ENCODE results near the gene UNG.

Gene UNG

DNA sequence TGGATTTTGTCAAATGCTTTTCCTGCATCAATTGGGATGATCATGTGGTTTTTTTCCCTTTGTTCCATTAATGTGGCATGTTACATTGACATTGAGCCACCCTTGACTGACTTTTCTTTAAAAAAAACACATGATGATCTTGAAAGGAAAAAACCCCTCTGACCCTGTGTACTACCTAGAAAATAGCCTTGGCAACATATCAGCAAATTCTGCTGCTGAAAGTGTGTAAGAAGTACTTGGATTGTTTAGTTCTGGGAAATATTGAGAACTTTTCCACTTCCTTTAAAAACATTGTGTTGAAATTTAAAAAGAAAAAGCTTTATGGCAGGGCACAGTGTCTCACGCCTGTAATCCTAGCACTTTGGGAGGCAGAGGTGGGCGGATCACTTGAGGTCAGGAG, 39.7 kb downstream of the UNG start:
- TF ChIP-seq EZH2 (IDR thresholded peaks at IDR 0.05; ENCODE audit: borderline replicate concordance, low read depth, low read length, severe bottlenecking), result no peak
- TF ChIP-seq, protein P1, sequence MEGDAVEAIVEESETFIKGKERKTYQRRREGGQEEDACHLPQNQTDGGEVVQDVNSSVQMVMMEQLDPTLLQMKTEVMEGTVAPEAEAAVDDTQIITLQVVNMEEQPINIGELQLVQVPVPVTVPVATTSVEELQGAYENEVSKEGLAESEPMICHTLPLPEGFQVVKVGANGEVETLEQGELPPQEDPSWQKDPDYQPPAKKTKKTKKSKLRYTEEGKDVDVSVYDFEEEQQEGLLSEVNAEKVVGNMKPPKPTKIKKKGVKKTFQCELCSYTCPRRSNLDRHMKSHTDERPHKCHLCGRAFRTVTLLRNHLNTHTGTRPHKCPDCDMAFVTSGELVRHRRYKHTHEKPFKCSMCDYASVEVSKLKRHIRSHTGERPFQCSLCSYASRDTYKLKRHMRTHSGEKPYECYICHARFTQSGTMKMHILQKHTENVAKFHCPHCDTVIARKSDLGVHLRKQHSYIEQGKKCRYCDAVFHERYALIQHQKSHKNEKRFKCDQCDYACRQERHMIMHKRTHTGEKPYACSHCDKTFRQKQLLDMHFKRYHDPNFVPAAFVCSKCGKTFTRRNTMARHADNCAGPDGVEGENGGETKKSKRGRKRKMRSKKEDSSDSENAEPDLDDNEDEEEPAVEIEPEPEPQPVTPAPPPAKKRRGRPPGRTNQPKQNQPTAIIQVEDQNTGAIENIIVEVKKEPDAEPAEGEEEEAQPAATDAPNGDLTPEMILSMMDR (IDR thresholded peaks at IDR 0.05; ENCODE audit: borderline replicate concordance, extremely low read depth, low read length, poor library complexity, severe bottlenecking), result no peak
- no peaks in the 10 kb centered on the region for H3K79me2 ChIP-seq (ENCODE audit: insufficient read depth, low read length)
- no peak for DNase-seq
- no peak for ATAC-seq (ENCODE audit: insufficient read depth, low read depth)
- H3K36me3 ChIP-seq (ENCODE audit: insufficient read depth, low read length), result no peaks in the 10 kb centered on the region
- H3K27ac ChIP-seq (ENCODE audit: low read length), result no peak overlapping the region
- no peaks in the 10 kb centered on the region for H3K27me3 ChIP-seq (ENCODE audit: insufficient read depth, low read length, poor library complexity)
- H3K4me2 ChIP-seq (ENCODE audit: insufficient read depth, low read length), result no peak overlapping the region
- H4K20me1 ChIP-seq (ENCODE audit: insufficient read depth, low read length), result no peaks in the 10 kb centered on the region
- no peaks in the 10 kb centered on the region for H3K4me1 ChIP-seq (ENCODE audit: insufficient read depth, low read length)
- no peak overlapping the region for H3K4me3 ChIP-seq (ENCODE audit: low read depth in 1 of 2, low read length in 2 of 2)
- no peaks in the 10 kb centered on the region for H3K9me3 ChIP-seq (ENCODE audit: insufficient read depth, low read length, severe bottlenecking)
- no peak overlapping the region for H3K9ac ChIP-seq (ENCODE audit: low read depth, low read length)
- no peak overlapping the region for H2AFZ ChIP-seq (ENCODE audit: low read depth, low read length)

DNA sequence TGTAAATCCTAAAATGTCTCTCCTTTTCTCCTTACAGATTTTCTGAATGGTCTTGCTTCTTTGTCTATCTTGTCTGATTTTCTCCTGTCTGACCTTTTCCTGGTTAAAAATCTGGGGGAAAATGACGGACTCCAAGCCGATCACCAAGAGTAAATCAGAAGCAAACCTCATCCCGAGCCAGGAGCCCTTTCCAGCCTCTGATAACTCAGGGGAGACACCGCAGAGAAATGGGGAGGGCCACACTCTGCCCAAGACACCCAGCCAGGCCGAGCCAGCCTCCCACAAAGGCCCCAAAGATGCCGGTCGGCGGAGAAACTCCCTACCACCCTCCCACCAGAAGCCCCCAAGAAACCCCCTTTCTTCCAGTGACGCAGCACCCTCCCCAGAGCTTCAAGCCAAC, 42.0 kb downstream of the UNG start:
- Histone ChIP-seq H3K9me3 (ENCODE audit: insufficient read depth, low read length, severe bottlenecking) (no peaks in the 10 kb centered on the region), H3K4me3 (ENCODE audit: low read depth in 1 of 2, low read length in 2 of 2) (no peak overlapping the region), H3K27ac (ENCODE audit: low read length) (no peak overlapping the region), H3K36me3 (ENCODE audit: insufficient read depth, low read length) (no peaks in the 10 kb centered on the region), H3K79me2 (ENCODE audit: insufficient read depth, low read length) (no peaks in the 10 kb centered on the region), H3K4me2 (ENCODE audit: insufficient read depth, low read length) (no peak overlapping the region), H3K27me3 (ENCODE audit: insufficient read depth, low read length, poor library complexity) (no peaks in the 10 kb centered on the region), H2AFZ (ENCODE audit: low read depth, low read length) (no peak overlapping the region), H3K4me1 (ENCODE audit: insufficient read depth, low read length) (no peaks in the 10 kb centered on the region), H4K20me1 (ENCODE audit: insufficient read depth, low read length) (no peaks in the 10 kb centered on the region), H3K9ac (ENCODE audit: low read depth, low read length) (no peak overlapping the region)
- ATAC-seq (ENCODE audit: insufficient read depth, low read depth) (no peak), DNase-seq (no peak)
- no peak for TF ChIP-seq EZH2 (IDR thresholded peaks at IDR 0.05; ENCODE audit: borderline replicate concordance, low read depth, low read length, severe bottlenecking)
- TF ChIP-seq, protein P1 (IDR thresholded peaks at IDR 0.05; ENCODE audit: borderline replicate concordance, extremely low read depth, low read length, poor library complexity, severe bottlenecking), result no peak

DNA sequence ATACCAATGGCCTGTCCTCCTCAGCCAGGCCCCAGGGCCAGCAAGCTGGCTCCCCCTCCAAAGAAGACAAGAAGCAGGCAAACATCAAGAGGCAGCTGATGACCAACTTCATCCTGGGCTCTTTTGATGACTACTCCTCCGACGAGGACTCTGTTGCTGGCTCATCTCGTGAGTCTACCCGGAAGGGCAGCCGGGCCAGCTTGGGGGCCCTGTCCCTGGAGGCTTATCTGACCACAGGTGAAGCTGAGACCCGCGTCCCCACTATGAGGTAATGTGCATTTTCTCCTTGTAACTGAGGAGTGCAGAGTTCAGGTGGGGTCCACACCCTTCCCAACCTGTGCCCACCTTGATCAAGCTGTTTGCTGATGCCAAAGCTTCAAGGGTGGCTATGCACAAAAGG, 42.4 kb downstream of the UNG start:
- no peaks in the 10 kb centered on the region for H3K4me1 ChIP-seq (ENCODE audit: insufficient read depth, low read length)
- H3K9ac ChIP-seq (ENCODE audit: low read depth, low read length), result no peak overlapping the region
- no peak overlapping the region for H3K4me3 ChIP-seq (ENCODE audit: low read depth in 1 of 2, low read length in 2 of 2)
- ATAC-seq (ENCODE audit: insufficient read depth, low read depth) (no peak), DNase-seq (no peak)
- no peaks in the 10 kb centered on the region for H3K9me3 ChIP-seq (ENCODE audit: insufficient read depth, low read length, severe bottlenecking)
- no peaks in the 10 kb centered on the region for H3K27me3 ChIP-seq (ENCODE audit: insufficient read depth, low read length, poor library complexity)
- H3K79me2 ChIP-seq (ENCODE audit: insufficient read depth, low read length), result no peaks in the 10 kb centered on the region
- H3K36me3 ChIP-seq (ENCODE audit: insufficient read depth, low read length), result no peaks in the 10 kb centered on the region
- no peaks in the 10 kb centered on the region for H4K20me1 ChIP-seq (ENCODE audit: insufficient read depth, low read length)
- no peak for TF ChIP-seq EZH2 (IDR thresholded peaks at IDR 0.05; ENCODE audit: borderline replicate concordance, low read depth, low read length, severe bottlenecking)
- TF ChIP-seq, protein P1 (IDR thresholded peaks at IDR 0.05; ENCODE audit: borderline replicate concordance, extremely low read depth, low read length, poor library complexity, severe bottlenecking), result no peak
- H3K27ac ChIP-seq (ENCODE audit: low read length), result no peak overlapping the region
- H2AFZ ChIP-seq (ENCODE audit: low read depth, low read length), result no peak overlapping the region
- no peak overlapping the region for H3K4me2 ChIP-seq (ENCODE audit: insufficient read depth, low read length)

DNA sequence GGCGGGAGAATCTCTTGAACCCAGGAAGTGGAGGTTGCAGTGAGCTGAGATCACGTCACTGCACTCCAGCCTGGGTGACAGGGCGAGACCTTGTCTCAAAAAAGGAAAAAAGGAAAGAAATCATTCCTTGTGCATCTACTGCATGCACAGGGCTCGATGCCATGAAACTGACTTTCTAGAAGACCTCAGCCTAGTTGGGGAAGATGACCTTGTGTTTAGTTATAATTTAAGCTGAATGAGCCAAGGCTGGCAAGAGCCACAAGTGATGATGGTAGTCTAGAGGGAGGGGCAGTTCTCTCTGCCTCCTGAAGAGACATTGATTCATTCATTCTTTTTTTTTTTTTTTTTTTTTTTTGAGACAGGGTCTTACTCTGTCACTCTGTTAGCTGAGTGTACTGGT, 43.2 kb downstream of the UNG start:
- TF ChIP-seq, protein P1 (IDR thresholded peaks at IDR 0.05; ENCODE audit: borderline replicate concordance, extremely low read depth, low read length, poor library complexity, severe bottlenecking), result no peak
- TF ChIP-seq EZH2 (IDR thresholded peaks at IDR 0.05; ENCODE audit: borderline replicate concordance, low read depth, low read length, severe bottlenecking), result no peak
- DNase-seq (no peak), ATAC-seq (ENCODE audit: insufficient read depth, low read depth) (no peak)
- H3K9me3 ChIP-seq (ENCODE audit: insufficient read depth, low read length, severe bottlenecking), result no peaks in the 10 kb centered on the region
- H3K4me3 ChIP-seq (ENCODE audit: low read depth in 1 of 2, low read length in 2 of 2), result no peak overlapping the region
- no peak overlapping the region for H3K27ac ChIP-seq (ENCODE audit: low read length)
- no peaks in the 10 kb centered on the region for H3K79me2 ChIP-seq (ENCODE audit: insufficient read depth, low read length)
- no peak overlapping the region for H2AFZ ChIP-seq (ENCODE audit: low read depth, low read length)
- no peaks in the 10 kb centered on the region for H3K36me3 ChIP-seq (ENCODE audit: insufficient read depth, low read length)
- H3K4me1 ChIP-seq (ENCODE audit: insufficient read depth, low read length), result no peaks in the 10 kb centered on the region
- no peak overlapping the region for H3K4me2 ChIP-seq (ENCODE audit: insufficient read depth, low read length)
- no peaks in the 10 kb centered on the region for H4K20me1 ChIP-seq (ENCODE audit: insufficient read depth, low read length)
- no peak overlapping the region for H3K9ac ChIP-seq (ENCODE audit: low read depth, low read length)
- H3K27me3 ChIP-seq (ENCODE audit: insufficient read depth, low read length, poor library complexity), result no peaks in the 10 kb centered on the region

Measured in DND-41 (cell line).